AG09309 (cell line): Measurements from ENCODE around the gene ZNF622.

Experiments
- DNase-seq: peaks from one replicate; pipeline ENCODE4 v3.0.0-alpha.2; 2010; ENCODE audit warnings: low read depth
- H3K4me3 ChIP-seq: 2 replicates; pipeline ENCODE4 v1.5.1; 2011; ENCODE audit warnings: mild to moderate bottlenecking, low read depth, low read length, moderate library complexity; ENCODE audit not compliant: control insufficient read depth
- CTCF ChIP-seq: IDR thresholded peaks from 2 replicates; pipeline ENCODE4 v1.5.1; 2011; ENCODE audit warnings: mild to moderate bottlenecking, low read depth, low read length, inconsistent platforms; ENCODE audit not compliant: insufficient read depth, control insufficient read depth; ENCODE audit errors: missing control alignments

ZNF622 gene, protein sequence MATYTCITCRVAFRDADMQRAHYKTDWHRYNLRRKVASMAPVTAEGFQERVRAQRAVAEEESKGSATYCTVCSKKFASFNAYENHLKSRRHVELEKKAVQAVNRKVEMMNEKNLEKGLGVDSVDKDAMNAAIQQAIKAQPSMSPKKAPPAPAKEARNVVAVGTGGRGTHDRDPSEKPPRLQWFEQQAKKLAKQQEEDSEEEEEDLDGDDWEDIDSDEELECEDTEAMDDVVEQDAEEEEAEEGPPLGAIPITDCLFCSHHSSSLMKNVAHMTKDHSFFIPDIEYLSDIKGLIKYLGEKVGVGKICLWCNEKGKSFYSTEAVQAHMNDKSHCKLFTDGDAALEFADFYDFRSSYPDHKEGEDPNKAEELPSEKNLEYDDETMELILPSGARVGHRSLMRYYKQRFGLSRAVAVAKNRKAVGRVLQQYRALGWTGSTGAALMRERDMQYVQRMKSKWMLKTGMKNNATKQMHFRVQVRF

GRCh38 chr5:16465544-16466432 lies at the start of gene ZNF622:
TSS of gene ZNF622 (minus strand) at chr5:16465800. CDS start at chr5:16465665, 135 bp downstream.
- no peak for TF ChIP-seq CTCF
- peak; percentile 60 for DNase-seq

DNA sequence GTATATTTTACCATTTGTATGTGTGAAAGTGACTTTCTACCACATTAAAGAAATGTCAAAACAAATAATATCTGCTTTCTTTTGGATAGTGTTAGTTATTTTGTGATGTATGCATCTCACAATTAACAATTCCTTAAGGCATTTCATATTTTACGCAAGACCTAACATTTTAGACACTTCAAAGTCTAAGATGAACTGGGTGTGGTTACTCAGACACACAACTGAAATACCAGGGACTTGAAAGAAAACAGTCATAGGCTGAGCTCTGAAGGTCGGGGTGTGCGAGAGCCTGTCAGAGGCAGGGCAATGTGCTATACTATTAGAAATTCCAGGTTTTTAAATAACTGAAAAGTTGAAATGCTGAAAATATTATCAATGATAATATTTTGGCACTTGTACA lies 44.5 kb upstream of the ZNF622 start:
- no peak for DNase-seq
- H3K4me3 ChIP-seq = no peak overlapping the region
- TF ChIP-seq CTCF = no peak

More at GRCh38 chr5:16465544-16466432, at the start of gene ZNF622:
- H3K4me3 ChIP-seq = peak within 1 kb of the TSS; percentile 91

DNA sequence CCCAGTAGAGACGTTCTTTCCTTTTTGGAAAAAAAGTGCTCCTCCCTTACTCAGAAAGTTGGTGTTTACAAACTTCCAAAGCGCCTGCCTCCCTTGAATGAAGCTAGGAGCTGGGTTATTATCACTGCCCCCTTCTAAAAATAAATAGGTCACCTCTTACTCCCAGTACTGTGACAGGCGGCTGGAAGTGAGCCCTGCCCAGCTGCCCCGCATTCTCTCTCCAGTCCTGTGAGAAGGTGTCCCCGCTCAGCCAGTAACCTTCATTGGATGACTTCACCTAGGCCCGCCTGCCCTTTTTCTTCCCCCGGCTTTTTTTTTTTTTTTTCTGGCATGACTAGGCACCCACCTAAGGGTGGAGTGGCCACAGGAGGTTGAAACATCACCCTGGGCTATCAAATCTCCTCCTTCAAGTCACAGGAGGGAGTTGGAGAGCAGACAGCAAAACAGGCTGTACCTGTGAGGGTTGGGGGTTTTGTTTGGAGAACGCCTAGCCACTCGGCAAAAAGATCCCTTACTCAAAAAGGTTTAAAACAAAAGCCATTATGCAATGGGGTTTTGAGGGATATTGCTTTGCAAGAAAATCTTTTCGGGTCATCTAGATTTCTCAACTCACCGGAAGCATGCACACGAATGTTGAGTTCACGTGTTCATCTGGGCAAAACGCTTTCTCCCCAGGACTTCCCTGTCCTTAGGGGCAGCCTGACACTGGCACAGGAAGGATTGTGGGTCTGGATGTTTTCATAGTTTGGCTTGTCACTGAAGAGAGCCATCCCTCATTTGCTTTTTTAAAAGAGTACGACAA lies 43.3 kb upstream of the ZNF622 start:
- no peak overlapping the region for H3K4me3 ChIP-seq
- DNase-seq = no peak
- TF ChIP-seq CTCF = no peak

DNA sequence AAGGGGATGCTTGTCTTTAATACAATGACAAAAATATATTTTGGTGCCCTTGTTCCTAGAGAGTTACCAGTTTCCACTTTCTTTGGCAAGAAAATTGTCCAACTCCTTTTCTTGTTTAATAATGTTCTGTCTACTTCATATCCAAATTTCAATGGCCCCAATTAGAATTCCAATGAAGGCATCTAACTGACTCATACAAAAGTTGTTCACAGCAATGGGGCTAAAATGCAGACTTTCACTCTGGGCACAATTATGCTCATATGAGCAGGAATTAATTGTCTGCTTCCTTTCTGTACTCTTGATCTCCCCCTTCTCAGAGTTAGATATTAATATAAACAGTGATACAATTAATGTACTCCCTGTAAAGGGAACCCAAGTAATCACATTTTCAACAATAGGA lies 42.1 kb upstream of the ZNF622 start:
- no peak overlapping the region for H3K4me3 ChIP-seq
- DNase-seq = no peak

GRCh38 chr5:16505904-16506303 lies 40.3 kb upstream of the ZNF622 start:
- no peak overlapping the region for H3K4me3 ChIP-seq
- DNase-seq = no peak
- no peak for TF ChIP-seq CTCF

More for the DNA sequence above, 42.1 kb upstream of the ZNF622 start:
- no peak for TF ChIP-seq CTCF
